Stimulated activated CD4-positive, alpha-beta T cell treated with anti-CD3 and anti-CD28 coated beads, Interleukin-4, amount 100 ng/mL, for 4 hours (primary cell): ENCODE results near the gene NR2F2.

ENCODE experiments used
- DNase-seq, 2 experiments: peaks; one replicate each; pipeline ENCODE4 v3.0.0-alpha.2; 2020

Gene NR2F2

DNA sequence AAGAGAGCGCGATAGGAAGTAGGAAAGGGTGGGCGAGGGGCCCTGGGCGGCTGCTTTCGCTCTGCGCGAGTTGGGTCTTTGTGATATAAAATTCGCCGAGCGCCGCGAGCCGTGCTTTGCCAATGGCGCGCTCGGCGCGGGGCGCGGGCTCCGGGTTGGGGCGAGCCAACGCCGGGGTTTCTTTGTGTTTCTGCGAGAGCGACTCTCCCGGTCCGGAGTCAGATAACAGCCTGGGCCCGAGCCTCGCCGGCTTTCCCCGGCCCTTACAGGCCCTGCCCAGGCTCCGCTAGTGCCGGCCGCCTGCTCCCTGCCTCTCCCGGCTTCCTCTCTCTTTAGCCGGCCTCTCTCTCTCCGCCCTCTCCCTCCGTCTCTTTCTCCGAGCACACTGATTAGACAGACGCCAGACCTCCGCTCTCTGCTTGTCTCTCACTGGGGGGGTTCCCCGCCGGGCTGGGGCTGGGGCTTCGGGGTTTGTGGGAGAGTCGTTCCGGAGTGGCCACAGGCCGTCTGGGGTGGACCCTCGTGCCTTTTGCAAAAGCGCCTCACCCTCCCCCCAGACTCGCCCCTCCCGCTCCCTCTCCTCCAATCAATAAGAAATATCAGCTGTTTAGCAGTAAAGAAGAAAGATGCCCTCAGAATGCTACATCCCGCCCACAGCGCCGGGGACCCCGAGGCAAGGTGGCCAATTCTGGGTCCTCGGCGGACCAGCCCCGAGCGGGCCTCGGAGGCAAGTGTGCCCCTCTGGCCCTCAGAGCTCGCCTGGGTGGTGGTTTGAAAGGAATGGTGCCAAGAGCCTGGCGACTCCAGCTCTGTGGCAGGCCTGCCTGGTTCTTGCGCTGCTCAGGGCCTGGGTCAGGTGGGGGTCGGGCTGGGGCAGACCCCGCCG is 2.9 kb downstream of the NR2F2 start:
- DNase-seq = no peak

DNA sequence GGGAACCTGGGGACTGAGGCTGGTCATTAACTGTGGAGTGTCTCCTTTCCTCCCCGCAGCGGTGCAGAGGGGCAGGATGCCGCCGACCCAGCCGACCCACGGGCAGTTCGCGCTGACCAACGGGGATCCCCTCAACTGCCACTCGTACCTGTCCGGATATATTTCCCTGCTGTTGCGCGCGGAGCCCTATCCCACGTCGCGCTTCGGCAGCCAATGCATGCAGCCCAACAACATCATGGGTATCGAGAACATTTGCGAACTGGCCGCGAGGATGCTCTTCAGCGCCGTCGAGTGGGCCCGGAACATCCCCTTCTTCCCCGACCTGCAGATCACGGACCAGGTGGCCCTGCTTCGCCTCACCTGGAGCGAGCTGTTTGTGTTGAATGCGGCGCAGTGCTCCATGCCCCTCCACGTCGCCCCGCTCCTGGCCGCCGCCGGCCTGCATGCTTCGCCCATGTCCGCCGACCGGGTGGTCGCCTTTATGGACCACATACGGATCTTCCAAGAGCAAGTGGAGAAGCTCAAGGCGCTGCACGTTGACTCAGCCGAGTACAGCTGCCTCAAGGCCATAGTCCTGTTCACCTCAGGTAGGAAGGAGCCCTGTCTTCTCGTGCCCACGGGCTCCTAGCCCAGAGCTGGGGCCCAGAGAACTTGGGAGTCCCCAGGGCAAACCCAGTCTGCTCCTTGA is 3.7 kb downstream of the NR2F2 start:
- no peak for DNase-seq

DNA sequence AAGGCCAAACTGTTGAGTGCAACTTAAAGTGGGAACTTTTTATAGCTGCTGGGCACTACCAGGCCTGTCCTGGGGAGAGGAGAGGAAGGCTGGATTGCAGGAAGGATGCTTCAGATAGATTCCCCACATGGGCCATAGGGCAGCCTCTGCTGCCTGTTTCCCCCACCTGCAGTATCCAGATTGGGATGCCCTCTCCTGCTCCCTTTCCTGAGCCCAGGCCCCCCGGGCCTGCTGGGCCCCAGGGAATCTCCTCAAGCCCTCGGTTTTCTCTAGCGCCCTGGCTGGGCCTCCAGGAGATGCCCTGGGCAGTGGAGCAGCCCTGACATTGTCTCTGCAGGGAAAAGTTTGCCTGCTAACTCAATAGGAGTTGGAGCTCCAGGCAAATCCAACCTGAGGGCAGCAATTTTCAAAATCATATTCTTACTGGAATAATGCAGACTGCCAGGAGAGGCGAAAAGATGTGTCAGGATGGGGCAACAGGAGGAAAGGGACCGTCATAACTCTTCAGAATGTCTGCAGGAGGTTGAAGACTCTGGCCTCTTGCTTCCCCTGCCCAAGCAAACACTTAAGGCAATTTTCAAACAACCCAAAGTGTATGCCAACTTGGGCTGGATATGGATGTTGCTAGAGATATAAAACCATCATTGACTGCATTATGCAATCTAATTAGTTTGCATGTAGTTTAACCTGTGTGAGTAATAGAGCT is 4.4 kb downstream of the NR2F2 start:
- DNase-seq = no peak

DNA sequence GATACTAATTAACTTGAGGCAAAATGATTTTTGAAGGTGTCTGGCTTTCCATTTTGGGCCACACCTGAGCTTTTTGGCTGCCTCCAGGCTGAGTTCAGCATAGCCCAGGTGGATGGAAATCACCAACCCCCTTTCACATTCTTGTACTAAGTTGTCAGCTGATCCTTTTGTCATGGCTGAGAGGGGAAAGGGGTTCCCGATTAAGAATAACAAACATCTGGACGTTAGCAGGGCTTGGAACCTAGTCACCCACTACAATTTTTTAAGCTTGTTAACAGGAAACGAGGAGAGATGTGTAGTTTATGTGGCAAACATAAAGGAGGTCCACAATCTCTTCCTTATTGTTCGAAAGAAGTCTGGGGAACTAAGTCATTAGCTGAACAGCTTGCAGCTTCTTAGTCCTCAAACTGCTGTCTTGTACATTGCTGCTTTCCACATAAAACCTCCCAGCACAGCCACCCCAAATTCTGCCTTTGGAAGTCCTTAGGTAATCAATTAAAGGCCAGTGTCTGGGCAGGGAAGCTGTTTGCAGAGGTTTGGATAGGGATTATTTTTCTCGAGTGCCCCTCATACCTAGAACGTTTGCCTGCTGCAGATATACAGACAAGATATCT is 5.0 kb downstream of the NR2F2 start:
- DNase-seq = no peak

DNA sequence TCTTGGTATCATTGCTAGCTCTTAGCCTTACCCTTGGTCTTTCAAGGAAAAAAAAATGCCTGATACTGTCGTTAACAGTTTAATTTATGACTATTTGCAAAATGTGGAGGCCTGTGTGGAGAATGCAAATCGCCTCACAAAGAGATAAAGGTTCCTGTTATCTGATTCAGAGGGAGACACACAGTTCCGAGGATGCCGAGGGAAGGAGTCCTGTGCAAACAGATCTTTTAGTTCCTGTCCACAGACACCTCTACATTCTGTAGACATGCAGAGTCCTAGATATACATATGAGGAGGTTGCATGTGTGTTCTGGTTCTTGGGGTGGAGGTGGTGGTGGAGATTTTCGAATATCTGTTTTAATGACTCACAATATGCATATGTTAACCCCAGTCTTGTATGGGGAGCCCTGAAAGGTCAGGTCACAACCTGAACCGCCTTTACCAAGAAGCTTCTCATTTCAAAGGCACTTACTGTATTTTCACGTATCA is 5.7 kb downstream of the NR2F2 start:
- no peak for DNase-seq

DNA sequence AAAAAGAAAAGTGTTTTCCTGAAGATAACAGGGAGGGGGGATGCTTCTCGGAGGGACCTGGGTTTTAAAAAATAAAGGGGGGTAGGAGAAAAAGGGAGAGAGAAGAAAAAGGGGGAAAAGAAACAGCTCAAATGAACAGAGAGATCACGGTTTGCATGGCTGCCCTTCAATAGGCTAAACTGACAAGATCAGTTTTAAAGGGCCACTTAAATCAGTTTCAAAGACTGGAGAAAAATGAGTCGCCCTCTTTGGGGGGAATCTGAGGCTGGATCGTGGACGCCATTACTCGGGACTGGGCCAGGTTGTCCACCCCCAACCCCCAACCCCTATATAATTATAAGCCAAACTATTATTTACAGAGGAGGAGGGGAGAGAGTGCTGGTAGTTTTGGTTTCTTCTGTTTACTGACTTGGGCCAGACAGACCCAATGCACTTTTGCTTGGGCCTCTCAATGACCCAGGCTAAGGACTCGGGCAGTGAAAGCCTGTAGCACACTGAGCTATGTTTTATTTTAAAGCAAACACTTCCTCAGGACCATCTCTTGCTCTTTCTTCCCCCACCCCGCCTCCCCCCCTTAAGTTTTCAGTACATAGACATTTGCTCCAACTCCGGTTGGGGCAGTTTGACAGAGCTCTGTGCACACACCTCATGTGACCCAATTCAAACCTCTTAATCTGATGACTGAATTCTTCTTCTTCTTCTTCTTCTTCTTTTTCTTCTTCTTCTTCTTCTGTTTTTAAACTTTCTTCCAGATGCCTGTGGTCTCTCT is 6.3 kb downstream of the NR2F2 start:
- no peak for DNase-seq

DNA sequence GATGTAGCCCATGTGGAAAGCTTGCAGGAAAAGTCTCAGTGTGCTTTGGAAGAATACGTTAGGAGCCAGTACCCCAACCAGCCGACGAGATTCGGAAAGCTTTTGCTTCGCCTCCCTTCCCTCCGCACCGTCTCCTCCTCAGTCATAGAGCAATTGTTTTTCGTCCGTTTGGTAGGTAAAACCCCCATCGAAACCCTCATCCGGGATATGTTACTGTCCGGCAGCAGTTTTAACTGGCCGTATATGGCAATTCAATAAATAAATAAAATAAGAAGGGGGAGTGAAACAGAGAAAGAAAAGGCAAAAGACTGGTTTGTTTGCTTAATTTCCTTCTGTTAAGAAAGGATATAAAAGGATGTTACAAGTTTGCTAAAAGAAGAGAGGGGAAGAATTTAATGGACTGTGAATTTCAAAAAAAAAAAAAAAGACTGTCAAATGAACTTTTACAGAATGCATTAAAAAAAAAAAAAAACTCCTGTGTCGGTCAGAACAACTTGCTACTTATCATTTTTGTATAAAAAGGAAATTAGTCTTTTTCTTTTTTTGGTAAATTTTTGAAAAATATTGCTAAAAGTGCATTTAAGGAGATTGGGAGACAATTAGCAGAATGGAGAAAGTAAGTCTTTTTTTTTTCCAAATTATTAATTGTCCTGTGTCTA is 7.0 kb downstream of the NR2F2 start:
- DNase-seq = no peak

DNA sequence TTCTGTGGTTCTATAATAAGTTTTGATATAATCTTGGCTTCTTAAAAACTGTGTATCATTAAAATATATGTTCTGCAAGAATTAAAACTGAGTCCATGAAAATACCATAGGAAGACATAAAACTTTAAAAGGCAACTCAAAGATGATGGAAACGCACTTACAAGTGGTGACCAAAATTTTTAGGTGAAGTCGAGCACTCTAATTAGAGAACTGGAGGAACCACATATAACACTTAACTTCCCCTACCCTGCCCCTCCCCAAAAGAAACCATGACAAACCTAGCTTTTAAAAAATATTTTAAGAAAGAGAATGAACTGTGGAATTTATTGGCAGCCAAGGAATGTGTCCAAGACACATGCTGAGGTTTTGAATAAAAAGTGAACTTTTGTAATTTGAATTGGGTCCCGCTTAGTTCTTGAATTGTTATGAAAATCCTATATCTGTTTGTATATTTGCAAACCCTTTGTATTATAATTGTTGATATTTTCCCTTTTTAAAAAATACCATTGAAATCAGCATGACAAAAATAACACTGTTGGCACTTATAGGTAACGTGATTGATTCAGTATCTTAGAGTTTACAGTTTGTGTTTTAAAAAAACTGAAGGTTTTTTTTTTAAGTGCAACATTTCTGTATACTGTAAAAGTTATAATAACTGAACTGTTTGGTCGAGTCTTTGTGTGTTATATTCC is 7.7 kb downstream of the NR2F2 start:
- DNase-seq = no peak

DNA sequence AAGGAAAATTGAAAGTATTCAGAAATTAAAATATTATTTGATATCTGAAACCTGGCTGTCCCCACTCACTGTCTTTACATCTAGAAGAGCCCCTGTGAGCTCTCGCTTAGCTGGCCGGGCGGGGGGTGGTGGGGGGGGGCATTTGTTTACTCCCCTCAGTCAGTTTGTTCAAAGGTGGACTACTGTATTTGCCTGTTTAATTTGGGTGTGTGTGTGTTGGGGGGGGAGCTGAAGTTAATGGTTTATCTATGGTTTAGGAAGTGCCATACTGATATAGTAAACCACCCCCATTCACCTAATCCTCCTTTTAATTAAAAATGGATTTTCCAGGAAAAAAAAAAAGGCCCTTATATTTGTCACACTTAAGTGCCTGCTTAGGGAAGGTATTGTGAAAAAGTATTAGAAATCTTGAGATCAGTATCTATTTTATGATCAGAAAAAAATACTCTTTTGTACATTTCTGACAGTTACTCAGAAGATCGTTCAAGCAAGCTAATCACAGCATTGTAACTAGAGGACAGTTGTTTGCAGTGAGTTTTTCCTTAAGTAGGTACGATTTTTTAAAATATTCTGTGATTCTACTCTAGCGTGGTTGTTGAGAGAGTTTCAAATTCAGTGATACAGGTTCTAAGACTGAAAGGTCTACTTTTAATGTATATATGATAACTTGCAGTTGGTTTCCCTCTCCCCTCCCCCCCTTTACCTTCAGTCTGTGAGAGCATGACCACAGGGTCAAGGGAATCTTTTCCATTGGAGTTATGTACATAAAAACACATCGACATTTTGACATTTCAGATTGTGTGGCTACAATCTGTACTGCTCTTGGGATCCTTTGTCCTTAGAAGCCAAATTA is 8.5 kb downstream of the NR2F2 start:
- no peak for DNase-seq

DNA sequence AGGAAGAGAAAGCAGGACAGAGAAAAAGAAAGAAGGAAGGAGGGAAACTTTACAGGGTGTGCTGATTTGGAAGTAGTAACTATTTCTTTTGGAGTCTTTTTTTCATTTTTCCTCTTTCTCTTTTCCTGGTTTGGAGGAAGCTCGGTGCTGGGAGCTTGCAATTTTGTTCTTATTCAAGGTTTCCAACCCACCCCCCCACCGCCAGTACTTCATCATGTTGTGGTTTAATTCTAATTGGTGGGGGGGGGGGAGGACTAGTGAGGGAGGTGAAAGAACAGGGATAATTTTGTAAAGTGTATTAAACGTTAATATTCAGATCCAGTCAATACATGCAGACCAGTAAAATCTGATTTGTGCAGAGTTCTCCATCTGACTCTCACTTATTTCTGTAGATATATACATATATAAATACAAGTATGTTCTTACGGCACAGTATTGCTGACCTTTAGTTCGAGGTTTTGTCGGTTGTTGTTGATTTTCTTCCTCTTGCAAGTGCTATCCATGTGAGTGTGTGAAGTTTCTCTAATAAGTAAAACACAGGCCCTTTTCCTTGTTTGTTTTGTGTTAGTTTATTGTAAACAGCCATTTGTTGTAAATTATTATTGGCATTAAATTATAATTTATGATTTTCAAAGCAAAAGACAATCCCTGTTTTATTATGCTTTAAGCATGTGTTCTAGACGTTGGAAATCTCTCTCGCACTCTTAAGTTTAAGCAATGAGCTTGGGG is 9.3 kb downstream of the NR2F2 start:
- no peak for DNase-seq

DNA sequence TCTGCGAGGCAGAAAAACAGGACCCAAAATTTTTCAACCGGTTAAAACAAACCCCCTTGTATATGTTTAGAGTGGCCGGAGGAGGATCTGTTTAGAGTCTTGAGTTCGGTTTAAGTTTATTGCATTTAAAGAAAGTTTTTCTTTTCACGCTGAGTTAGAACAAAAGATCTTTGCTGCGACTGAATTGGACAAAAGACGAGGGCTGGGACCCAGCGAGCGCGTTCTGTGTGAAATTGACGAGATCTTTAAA is 9.8 kb downstream of the NR2F2 start:
- DNase-seq = no peak

DNA sequence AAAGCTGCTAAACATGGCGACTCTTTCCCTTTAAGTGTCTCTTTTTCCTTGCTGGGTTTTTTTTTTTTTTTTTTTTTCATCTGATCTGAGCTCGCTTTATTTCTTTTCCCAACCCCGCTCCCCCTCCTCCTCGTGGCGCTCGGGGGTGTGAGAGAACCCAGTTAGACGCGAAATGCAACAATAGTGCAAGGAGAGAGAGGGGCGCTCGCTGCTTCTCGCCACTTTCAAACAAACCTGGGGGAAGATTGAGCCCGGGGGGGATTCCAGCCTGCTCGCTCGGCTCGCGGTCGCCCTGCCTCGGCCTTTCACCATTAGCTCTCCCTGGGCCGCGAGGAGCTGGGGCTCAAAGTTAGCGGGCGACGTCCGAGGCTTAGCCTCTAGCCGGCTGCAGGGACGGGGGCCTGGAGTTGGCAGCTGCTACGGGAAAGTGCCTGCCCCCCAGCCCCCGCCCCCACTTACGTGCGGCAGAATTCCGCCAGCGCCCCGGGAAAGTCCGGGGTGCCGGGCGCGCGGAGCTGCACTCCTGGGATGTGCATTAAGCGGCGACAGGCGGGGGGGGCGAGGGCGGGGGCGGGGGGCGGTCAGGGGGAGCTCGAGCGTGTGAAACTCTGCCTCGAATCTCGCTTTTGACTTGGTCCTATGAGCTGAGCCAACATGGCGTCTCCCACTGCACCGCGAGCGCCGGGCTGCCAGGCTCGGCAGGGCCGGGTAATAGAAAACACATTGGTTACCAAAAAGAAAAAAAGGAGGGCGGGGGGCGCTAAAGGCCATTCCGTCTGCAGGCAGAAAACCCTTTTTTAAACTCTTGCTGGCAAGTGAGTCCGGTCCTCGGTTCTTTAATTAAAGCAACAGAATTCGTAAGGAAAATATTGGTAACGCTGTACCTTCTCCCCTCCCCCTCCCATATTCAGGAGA is 10.4 kb downstream of the NR2F2 start:
- no peak for DNase-seq

DNA sequence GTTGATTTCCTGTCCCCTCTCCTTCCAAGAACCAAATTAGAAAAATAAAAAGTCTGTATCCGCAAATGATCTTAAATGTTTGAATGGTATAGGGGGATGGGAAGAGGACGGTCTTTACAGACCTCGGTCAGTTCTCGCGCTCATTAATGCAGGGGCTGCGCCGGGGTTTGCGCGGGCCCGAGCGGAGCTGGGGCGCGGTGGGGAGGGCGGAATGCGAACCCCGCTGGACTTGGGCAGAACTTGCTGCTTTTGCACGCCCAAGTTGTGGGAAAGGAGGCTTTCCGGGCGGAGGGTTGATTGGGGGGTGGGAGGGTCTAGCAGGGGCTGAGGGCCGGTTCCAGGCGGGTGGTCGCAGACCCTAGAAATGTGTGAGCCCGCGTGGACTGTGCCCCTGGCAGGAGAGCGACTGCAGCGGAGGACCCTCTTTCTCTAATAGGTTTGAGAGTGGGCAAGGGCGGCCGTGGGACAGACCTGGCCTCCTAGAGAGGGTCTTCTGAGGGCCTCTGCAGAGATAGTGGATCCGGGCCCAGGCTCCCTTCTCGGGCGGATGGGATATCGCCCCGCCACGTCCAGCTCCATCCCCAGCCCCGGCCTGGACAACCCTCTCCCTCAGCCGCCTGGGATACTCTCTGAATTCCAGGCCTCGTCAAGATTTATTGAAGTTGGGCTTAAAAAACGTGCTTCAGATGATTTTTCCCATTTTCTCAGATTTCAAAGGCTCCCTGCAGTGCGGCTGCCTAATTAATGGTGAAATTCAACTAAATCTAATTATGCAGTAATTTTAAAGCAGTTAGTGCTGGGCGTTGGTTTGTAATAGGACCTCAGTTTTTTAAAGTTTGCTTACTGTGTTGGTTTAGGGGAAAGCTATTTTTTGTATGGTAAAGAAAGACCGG is 11.3 kb downstream of the NR2F2 start:
- DNase-seq = no peak

DNA sequence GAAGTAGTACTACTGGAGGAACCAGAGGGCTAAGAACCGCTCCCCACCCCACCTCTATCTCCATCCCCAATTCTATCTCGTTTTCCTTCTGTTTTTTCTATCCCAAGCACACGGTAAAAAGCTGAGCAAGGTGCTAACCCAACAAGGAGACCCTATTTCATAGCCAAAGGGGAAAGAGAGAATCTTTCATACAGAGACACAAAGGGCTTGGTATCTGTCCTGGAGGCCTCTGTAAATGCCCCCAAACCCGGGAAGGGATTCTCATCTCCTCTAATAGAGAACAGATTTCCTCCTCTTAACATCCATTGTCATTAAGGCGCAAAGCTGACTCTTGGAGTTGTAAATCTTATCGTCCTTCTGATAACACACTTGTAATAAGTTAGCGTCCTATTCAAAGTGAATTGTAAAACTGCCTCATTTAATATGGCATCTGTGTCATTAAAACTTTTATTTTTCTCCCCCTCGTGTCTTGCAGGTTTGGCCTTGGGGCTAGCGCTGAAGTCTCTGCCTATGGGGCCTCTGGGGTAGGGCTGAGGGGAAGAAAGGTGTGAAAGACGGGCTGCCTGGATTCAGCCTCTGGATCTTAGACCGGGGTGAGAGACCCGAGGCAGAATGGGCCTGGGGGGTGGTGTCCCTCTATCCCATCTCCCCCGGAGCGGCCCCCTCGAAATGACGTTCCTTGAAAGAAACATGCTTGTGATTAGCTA is 12.1 kb downstream of the NR2F2 start:
- DNase-seq = no peak

DNA sequence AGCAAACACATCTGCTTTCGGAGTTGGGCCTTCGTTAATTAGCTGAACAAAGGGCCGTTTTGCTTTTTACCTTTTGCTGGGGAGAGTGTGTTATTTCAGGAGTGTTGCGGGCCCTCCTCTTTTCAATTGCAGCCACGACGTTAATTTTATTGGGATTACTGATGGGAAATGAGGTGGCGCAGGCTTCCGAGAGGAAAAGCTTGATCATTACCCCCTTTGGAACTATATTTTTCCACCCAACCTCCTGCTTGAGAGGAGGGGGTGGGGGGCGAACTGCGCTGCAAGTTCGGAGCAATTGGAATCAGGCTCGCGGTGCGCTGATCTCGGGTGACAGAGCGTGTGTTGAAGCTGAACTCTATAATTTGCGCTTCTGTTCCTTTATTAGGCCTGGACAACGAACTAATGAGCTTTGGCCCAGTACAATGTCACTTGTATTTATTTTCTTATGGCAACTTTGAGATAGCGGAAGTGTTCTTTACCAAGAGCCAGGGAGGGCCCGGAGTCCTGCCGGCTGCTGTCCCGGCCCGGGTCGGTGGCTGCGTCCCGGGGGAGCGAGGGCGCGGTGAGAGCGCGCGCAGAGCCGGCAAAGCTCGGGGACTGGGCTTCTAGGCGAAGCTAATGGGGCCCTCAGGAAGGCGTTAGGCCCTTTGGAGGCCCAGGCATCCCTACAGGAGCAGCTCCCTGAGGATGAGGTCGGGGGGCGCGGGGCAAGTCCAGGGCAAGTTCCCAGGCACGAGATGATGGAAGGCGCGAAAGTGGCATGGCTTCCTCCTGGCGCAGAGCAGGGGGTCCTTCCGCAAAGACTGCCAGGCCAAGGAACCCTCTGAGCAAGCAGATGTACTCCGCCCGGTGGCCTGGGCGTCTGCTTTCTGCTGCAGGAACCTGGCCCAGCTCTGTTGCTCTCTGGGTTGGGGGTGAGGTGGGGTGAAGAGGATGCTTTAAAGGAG is 12.9 kb downstream of the NR2F2 start:
- no peak for DNase-seq
